AG10803 (cell line): Measurements from ENCODE around the gene ZC2HC1C.

Source experiments
- DNase-seq: peaks from one replicate; pipeline ENCODE4 v3.0.0; 2010; ENCODE audit warnings: low read depth
- H3K4me3 ChIP-seq: 2 replicates; pipeline ENCODE4 v1.5.1; 2011; ENCODE audit warnings: mild to moderate bottlenecking, low read length, control low read depth
- TF ChIP-seq, protein P1 (sequence below): conservative IDR thresholded peaks from 2 replicates; pipeline ENCODE4 v1.5.1; 2011; ENCODE audit warnings: mild to moderate bottlenecking, low read length, control low read depth, inconsistent platforms

Gene ZC2HC1C

DNA sequence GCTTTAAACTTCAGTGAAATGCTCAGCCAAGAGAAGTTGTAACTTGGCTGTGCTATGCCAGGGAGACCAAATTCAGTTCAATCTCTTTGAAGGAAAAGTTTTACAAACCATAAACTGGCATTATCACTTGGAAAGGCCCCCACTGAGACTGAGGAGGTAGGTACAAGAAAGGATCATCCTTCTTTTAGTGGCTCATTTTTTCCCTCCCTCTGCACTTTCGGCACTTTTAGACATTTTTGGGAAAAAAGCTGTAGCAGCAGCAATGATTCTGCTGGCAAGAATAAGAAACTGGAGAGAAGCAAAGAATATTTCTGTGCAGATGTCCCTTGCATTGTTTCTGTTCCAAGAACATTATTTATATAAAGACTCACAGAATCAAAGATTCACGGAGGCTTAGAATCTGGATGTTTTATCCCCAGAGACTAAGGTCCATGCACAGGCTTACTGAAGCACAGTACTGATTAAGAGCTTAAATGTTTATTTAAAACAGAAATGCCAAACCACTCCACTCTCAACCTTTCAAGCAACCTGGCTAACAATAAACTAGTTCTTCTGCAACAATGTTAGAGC, 12.3 kb downstream of the ZC2HC1C start:
- no peak for DNase-seq
- H3K4me3 ChIP-seq, result no peak overlapping the region
- TF ChIP-seq, protein P1, sequence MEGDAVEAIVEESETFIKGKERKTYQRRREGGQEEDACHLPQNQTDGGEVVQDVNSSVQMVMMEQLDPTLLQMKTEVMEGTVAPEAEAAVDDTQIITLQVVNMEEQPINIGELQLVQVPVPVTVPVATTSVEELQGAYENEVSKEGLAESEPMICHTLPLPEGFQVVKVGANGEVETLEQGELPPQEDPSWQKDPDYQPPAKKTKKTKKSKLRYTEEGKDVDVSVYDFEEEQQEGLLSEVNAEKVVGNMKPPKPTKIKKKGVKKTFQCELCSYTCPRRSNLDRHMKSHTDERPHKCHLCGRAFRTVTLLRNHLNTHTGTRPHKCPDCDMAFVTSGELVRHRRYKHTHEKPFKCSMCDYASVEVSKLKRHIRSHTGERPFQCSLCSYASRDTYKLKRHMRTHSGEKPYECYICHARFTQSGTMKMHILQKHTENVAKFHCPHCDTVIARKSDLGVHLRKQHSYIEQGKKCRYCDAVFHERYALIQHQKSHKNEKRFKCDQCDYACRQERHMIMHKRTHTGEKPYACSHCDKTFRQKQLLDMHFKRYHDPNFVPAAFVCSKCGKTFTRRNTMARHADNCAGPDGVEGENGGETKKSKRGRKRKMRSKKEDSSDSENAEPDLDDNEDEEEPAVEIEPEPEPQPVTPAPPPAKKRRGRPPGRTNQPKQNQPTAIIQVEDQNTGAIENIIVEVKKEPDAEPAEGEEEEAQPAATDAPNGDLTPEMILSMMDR, result no peak

DNA sequence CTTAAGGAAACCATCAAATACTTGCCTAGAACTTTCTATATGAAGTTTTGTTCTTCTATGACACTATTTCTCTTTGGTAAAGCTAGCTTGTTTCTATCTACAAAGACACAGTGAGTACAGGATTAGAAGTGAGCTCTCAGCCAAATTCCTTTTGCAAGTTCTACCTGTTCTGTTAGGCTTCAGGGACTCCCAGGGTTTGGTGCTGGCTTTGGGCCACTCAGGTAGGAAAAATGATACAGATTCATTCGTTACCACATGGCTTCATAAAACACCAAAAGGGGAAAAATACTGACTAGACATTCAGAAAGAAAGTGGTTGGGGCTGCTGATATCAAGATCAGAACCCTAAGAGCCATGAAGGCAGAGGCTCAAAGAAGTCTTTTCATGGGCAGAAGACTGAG, 13.8 kb downstream of the ZC2HC1C start:
- DNase-seq, result no peak
- H3K4me3 ChIP-seq, result no peak overlapping the region
- TF ChIP-seq, protein P1, result no peak

DNA sequence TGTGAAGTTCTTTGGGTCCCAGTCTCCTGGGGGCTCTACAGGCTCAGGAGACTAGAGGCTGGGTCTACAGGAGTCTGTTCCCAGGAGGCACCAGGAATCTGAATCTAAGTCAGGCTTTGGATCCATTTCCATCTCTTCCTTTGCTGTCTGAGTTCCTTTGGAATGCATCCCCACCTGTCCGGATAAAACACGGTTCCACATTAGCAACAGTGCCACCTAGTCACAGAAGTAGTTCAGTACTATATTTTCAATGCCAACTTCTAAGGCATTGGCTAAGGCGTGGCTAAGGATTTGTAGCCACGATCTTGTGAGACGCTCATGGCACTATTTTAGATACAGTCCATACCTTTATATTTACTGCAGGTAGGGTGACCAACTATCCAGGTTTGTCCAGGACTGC, 15.1 kb downstream of the ZC2HC1C start:
- TF ChIP-seq, protein P1, result no peak; the same call in 1 of the 2 replicates
- DNase-seq, result no peak
- H3K4me3 ChIP-seq, result no peak overlapping the region

DNA sequence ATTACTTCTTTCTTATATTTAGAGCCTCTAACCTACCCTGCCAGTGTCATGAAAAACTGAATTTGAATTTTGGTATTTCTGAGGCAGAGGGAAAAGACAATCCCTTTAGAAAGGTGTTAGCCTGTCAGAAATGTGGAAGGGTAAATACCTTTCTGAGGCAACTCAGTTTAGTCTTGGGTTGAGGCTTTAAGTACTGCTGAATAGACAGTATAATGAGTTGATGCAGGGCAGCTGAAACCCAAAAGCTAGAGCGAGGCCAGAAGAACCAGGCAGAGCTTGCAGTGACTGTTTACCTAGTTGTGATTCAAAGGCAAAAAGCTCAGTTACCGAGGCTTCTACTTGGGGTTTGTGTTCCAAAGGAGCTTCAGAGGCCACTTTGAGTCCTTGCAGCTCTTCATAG, 18.7 kb downstream of the ZC2HC1C start:
- TF ChIP-seq, protein P1, result no peak
- no peak overlapping the region for H3K4me3 ChIP-seq
- no peak for DNase-seq

DNA sequence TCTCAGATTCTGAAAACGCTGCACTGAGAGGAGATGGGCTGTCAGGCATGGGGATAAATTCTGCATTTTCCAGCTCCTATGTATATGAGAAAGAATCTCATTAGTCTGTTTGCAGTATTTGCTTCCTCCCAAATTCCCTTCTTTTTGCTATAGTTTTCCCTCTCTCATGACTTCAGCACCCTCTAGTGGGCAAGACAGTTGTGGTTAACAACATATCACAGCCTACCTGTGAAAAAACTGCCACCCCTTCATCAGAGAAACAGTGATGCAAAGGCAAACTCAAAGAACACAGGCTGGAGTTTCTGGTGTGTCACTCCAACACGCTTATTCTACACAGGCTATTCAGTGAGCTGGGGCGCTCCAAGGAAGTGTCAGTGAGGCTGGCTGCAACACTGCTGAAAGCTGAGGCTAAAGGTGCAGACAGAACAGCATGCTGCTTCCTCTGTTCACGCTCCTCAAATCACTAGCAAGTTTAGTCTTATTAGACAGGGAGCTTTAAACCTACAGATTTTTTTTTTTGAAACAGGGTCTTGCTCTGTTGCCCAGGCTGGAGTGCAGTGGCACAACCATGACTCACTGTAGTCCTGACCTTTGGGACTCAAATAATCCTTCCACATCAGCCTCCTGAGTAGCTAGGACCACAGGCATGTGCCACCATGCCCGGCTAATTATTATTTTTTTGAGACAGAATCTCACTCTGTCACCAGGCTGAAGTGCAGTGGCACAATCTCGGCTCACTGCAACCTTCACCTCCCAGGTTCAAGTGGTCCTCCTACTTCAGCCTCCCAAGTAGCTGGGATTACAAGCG, 19.3 kb downstream of the ZC2HC1C start:
- no peak overlapping the region for H3K4me3 ChIP-seq
- peak; percentile 60 for DNase-seq
- TF ChIP-seq, protein P1, result peak; percentile 91

DNA sequence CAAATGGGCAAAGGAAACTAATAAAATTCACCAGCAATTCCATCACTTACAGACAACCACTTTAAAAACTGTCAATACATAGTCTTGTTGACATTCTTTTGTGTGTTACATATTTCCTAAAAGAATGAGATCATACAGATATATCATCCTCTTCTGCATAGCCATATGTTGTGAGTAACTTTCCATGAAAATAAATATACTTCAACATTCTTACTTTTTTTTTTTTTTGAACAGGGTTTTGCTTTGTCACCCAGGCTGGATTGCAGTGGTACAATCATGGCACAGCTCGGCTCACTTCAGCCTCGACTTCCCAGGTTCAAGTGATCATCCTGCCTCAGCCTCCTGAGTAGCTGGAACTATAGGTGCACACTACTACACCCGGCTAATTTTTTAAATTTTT, 20.9 kb downstream of the ZC2HC1C start:
- TF ChIP-seq, protein P1, result no peak
- DNase-seq, result peak; percentile 23
- H3K4me3 ChIP-seq, result no peak overlapping the region

DNA sequence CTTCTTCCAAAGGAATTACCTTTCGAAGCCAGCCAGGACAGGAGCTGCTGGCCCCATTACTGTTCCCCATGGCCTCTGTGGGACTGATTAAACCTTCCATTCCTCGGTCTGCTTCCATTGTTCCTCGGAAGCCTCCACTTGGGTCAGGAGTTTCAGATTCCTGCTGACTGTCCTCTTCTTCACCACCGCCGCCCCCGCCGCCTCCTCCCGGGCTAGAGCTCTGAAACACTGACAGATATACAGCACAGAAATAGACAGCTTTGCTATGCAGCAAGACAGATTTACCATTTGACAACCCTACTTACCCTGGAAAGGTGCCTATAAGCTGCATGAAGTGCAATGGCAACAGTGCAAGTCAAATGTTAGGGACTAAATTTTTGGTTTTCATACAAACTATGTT, 21.8 kb downstream of the ZC2HC1C start:
- no peak for DNase-seq
- TF ChIP-seq, protein P1, result no peak
- no peak overlapping the region for H3K4me3 ChIP-seq
